ENCODE results near the gene ZNF454. TPM values are rescaled to one million over a fixed set of nuclear protein-coding genes. Genes with fewer than 3 reads are reported as not detected.

ZNF454 gene
- total RNA-seq, 5 donors from 2014 or later (not counting 1 experiment from before 2014, with no cell fraction given) = 0.09 to 0.23 TPM; not detected in 3

DNA sequence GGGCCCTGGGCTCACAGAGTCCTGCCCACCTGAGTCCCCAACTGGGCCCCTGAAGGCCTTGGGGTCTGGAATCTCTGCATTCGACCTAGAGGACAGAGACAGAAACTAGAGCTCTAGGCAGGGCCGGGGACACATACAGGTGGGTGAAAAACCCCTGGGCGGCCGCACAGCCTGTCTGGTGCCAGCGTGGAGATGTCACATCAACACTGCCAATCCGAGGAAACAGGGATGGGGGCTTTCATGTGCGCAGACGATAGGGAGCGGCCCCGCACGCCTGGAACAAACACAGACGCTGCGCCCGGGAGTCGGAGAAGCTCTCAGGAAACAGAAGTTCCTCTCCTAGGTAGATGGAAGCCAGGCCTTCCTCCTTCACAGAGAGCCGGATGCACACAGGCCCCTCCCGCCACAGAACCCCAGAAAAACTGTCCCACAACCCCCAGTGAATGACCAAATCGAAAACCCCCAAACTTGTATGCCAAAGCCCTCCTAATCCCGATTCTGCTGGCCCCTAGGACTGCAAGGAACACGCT is 52.3 kb downstream of the ZNF454 start:
- ATAC-seq (replicated peaks in 1 of 4) = no peak
- H3K36me3 Mint-ChIP-seq = no peaks in the 10 kb centered on the region
- no peak for DNase-seq
- H3K9me3 Mint-ChIP-seq = peaks cover 0 to 9% (median 2%) of the 10 kb centered on the region in 3 donors
- Histone ChIP-seq H3K4me3 (ENCODE audit: control insufficient read depth in 1 of 2, extremely low read depth in 1 of 2, low read length in 1 of 2) (no peak overlapping the region), H3K27ac (ENCODE audit: low read length) (no peak overlapping the region), H3K9me3 (no peaks in the 10 kb centered on the region), H3K36me3 (ENCODE audit: control insufficient read depth in 2 of 2, extremely low read depth in 1 of 2, insufficient read depth in 1 of 2, low read length in 1 of 2) (no peaks in the 10 kb centered on the region), H3K27me3 (replicated peaks in 1 of 2; ENCODE audit: control insufficient read depth in 2 of 2, extremely low read depth in 1 of 2, insufficient read depth in 2 of 2, low read length in 1 of 2) (peaks cover 0 to 53% of the 10 kb centered on the region in 2 experiments), H3K4me1 (ENCODE audit: control insufficient read depth in 1 of 2, extremely low read depth in 1 of 2, insufficient read depth in 2 of 2, low read length in 2 of 2) (no peaks in the 10 kb centered on the region)
- CTCF ChIA-PET = no interaction called here
- POLR2A ChIA-PET = no interaction called here
- peaks cover 34 to 43% of the 10 kb centered on the region in 2 donors for H3K27me3 Mint-ChIP-seq
- peak overlapping the region in 1 of 3 donors; percentile 46 for H3K4me3 Mint-ChIP-seq
- WGBS (ENCODE audit: insufficient coverage) = 12% methylated on average over 17 of the region's 20 CpGs
- H3K27ac Mint-ChIP-seq = no peak overlapping the region
- peaks cover 4 to 6% (median 4%) of the 10 kb centered on the region in 3 donors for H3K4me1 Mint-ChIP-seq

GRCh38 chr5:178993955-178994579 is 53.1 kb downstream of the ZNF454 start:
- H3K27me3 ChIP-seq (replicated peaks in 1 of 2; ENCODE audit: control insufficient read depth in 2 of 2, extremely low read depth in 1 of 2, insufficient read depth in 2 of 2, low read length in 1 of 2) = peaks cover 0 to 54% of the 10 kb centered on the region in 2 experiments
- Mint-ChIP-seq H3K27ac (no peak overlapping the region), H3K9me3 (peaks cover 0 to 9% (median 2%) of the 10 kb centered on the region in 3 donors), H3K4me3 (peak overlapping the region in 1 of 3 donors; percentile 46), H3K4me1 (peaks cover 4 to 6% (median 4%) of the 10 kb centered on the region in 3 donors), H3K36me3 (no peaks in the 10 kb centered on the region), H3K27me3 (peaks cover 34 to 45% of the 10 kb centered on the region in 2 donors)
- H3K9me3 ChIP-seq = no peaks in the 10 kb centered on the region
- no peaks in the 10 kb centered on the region for H3K36me3 ChIP-seq (ENCODE audit: control insufficient read depth in 2 of 2, extremely low read depth in 1 of 2, insufficient read depth in 1 of 2, low read length in 1 of 2)
- DNase-seq = no peak
- 34% methylated on average over 51 of the region's 53 CpGs for WGBS (ENCODE audit: insufficient coverage)
- CTCF ChIA-PET = no interaction called here
- H3K4me1 ChIP-seq (ENCODE audit: control insufficient read depth in 1 of 2, extremely low read depth in 1 of 2, insufficient read depth in 2 of 2, low read length in 2 of 2) = no peaks in the 10 kb centered on the region
- ATAC-seq (replicated peaks in 1 of 4) = no peak
- POLR2A ChIA-PET = no interaction called here
- H3K4me3 ChIP-seq (ENCODE audit: control insufficient read depth in 1 of 2, extremely low read depth in 1 of 2, low read length in 1 of 2) = no peak overlapping the region
- no peak overlapping the region for H3K27ac ChIP-seq (ENCODE audit: low read length)

DNA sequence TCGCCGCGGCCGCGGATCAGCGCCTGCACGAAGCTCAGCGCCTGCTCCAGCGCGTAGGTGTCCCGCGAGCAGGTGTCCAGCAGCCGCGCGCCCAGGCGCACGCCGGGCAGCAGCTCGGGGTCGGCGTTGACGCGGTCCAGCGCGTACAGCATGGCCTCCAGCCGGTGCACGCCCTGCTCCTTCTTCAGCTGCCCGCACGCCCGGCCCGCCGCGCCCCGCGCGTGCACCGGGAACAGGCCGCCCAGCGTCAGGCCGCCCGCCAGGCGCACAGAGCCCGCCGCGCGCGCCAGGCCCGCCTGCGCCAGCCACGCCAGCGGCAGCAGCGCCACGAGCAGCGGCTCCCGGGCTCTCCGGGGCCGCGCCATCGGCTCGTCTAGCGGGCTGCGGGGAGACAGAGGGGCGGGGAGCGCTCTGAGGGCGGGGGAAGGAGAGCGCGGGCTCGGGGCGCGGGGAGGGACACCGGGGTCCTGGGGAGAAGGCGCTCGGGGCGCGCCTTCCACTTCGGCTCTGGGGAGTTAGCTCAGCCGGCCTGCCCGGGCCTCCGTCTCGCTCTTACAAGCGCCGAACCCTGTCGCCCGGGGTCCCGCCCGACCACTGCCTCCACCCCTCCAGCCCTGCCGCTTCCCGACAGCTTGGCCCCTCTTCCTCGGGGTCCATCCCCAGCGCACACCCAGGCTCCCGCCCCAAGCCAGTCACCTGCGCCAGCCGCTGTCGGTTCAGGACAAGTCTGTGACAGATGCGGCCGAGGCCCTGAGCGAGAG is 53.8 kb downstream of the ZNF454 start, which contains the start of gene GRM6:
TSS of gene GRM6 (minus strand) at position 741 of the 761 bp plus-strand sequence. CDS start at position 365, 376 bp downstream.
- Mint-ChIP-seq H3K4me3 (peak within 1 kb of the TSS in 1 of 3 donors; percentile 46), H3K36me3 (no peaks in the 10 kb centered on the region), H3K27ac (no peak within 1 kb of the TSS), H3K27me3 (peaks cover 34 to 45% of the 10 kb centered on the region in 2 donors), H3K9me3 (peaks cover 0 to 4% (median 0%) of the 10 kb centered on the region in 3 donors), H3K4me1 (peaks cover 4 to 6% (median 4%) of the 10 kb centered on the region in 3 donors)
- WGBS (ENCODE audit: insufficient coverage) = 10% methylated on average over 86 of the region's 97 CpGs
- ChIA-PET CTCF (no interaction called here), POLR2A (no interaction called here)
- Histone ChIP-seq H3K27me3 (replicated peaks in 1 of 2; ENCODE audit: control insufficient read depth in 2 of 2, extremely low read depth in 1 of 2, insufficient read depth in 2 of 2, low read length in 1 of 2) (peaks cover 0 to 54% of the 10 kb centered on the region in 2 experiments), H3K36me3 (ENCODE audit: control insufficient read depth in 2 of 2, extremely low read depth in 1 of 2, insufficient read depth in 1 of 2, low read length in 1 of 2) (no peaks in the 10 kb centered on the region), H3K27ac (ENCODE audit: low read length) (no peak within 1 kb of the TSS), H3K4me1 (ENCODE audit: control insufficient read depth in 1 of 2, extremely low read depth in 1 of 2, insufficient read depth in 2 of 2, low read length in 2 of 2) (no peaks in the 10 kb centered on the region), H3K9me3 (no peaks in the 10 kb centered on the region), H3K4me3 (ENCODE audit: control insufficient read depth in 1 of 2, extremely low read depth in 1 of 2, low read length in 1 of 2) (no peak within 1 kb of the TSS)
- ATAC-seq (replicated peaks in 1 of 4) (no peak), DNase-seq (no peak)

DNA sequence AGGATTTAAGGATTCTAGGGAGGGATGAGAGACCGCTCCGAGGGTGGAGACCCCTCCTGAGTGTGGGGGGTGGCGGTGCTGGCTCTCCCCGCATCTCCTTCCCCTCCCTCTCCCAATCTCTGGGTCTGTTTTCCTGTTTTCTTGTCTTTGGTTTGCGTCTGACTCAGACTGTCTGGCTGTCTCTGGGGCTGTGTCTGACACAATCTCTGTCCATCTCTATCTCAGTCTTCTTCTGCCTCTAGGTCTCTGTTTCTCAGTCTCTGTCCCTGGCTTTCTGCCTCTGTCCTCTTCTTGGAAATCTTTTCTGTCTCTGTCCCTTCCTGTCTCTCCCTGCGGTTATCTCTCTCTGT is 54.3 kb downstream of the ZNF454 start:
- peak overlapping the region in 1 of 3 donors; percentile 14 for H3K4me3 Mint-ChIP-seq
- ChIA-PET CTCF (no interaction called here), POLR2A (no interaction called here)
- peaks cover 0 to 2% (median 0%) of the 10 kb centered on the region in 3 donors for H3K9me3 Mint-ChIP-seq
- H3K4me1 Mint-ChIP-seq = peaks cover 4 to 6% (median 4%) of the 10 kb centered on the region in 3 donors
- H3K36me3 ChIP-seq (ENCODE audit: control insufficient read depth in 2 of 2, extremely low read depth in 1 of 2, insufficient read depth in 1 of 2, low read length in 1 of 2) = no peaks in the 10 kb centered on the region
- H3K9me3 ChIP-seq = no peaks in the 10 kb centered on the region
- peaks cover 36 to 44% of the 10 kb centered on the region in 2 donors for H3K27me3 Mint-ChIP-seq
- peaks cover 0 to 54% of the 10 kb centered on the region in 2 experiments for H3K27me3 ChIP-seq (replicated peaks in 1 of 2; ENCODE audit: control insufficient read depth in 2 of 2, extremely low read depth in 1 of 2, insufficient read depth in 2 of 2, low read length in 1 of 2)
- no peak overlapping the region for H3K27ac Mint-ChIP-seq
- no peaks in the 10 kb centered on the region for H3K36me3 Mint-ChIP-seq
- DNase-seq = no peak
- no peaks in the 10 kb centered on the region for H3K4me1 ChIP-seq (ENCODE audit: control insufficient read depth in 1 of 2, extremely low read depth in 1 of 2, insufficient read depth in 2 of 2, low read length in 2 of 2)
- no peak for ATAC-seq (replicated peaks in 1 of 4)
- no peak overlapping the region for H3K4me3 ChIP-seq (ENCODE audit: control insufficient read depth in 1 of 2, extremely low read depth in 1 of 2, low read length in 1 of 2)
- 8% methylated on average over 3 of the region's 6 CpGs for WGBS (ENCODE audit: insufficient coverage)
- H3K27ac ChIP-seq (ENCODE audit: low read length) = no peak overlapping the region

- Histone ChIP-seq H3K9me3 (no peaks in the 10 kb centered on the region), H3K27ac (ENCODE audit: low read length) (no peak overlapping the region), H3K27me3 (replicated peaks in 1 of 2; ENCODE audit: control insufficient read depth in 2 of 2, extremely low read depth in 1 of 2, insufficient read depth in 2 of 2, low read length in 1 of 2) (peaks cover 0 to 48% of the 10 kb centered on the region in 2 experiments), H3K4me3 (ENCODE audit: control insufficient read depth in 1 of 2, extremely low read depth in 1 of 2, low read length in 1 of 2) (no peak overlapping the region), H3K4me1 (ENCODE audit: control insufficient read depth in 1 of 2, extremely low read depth in 1 of 2, insufficient read depth in 2 of 2, low read length in 2 of 2) (no peaks in the 10 kb centered on the region), H3K36me3 (ENCODE audit: control insufficient read depth in 2 of 2, extremely low read depth in 1 of 2, insufficient read depth in 1 of 2, low read length in 1 of 2) (no peaks in the 10 kb centered on the region)
- peaks cover 4 to 6% (median 4%) of the 10 kb centered on the region in 3 donors for H3K4me1 Mint-ChIP-seq
- no peak overlapping the region for H3K4me3 Mint-ChIP-seq
- ChIA-PET CTCF (no interaction called here), POLR2A (no interaction called here)
- H3K27me3 Mint-ChIP-seq = peaks cover 38 to 44% of the 10 kb centered on the region in 2 donors
- DNase-seq (no peak), ATAC-seq (replicated peaks in 1 of 4) (no peak)
- H3K9me3 Mint-ChIP-seq = peaks cover 0 to 3% (median 0%) of the 10 kb centered on the region in 3 donors
- WGBS (ENCODE audit: insufficient coverage) = 70% methylated on average over 7 of the region's 11 CpGs
- H3K27ac Mint-ChIP-seq = no peak overlapping the region
- no peaks in the 10 kb centered on the region for H3K36me3 Mint-ChIP-seq
Measured at GRCh38 chr5:178996156-178996555, 55.2 kb downstream of the ZNF454 start.

DNA sequence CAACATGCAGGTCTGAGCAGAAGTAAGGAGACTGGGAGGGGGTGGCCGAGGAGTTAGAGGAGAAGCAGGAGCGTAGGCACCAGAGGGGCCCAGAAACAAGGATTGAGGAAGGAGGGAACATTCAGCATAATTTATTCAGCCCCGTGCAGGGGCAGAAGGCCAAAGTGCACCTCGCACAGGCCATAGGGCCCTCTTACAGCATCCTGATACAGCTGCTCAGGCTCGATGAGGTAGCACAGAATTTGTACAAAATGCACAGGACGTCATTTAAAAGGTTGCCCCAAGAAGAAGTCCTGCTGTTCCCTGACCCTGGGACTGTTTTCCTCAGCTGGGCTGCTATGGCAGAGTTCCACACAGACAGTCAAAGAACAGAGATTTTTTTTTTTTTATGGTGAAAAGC is 56.2 kb downstream of the ZNF454 start:
- Histone ChIP-seq H3K27ac (ENCODE audit: low read length) (no peak overlapping the region), H3K4me3 (ENCODE audit: control insufficient read depth in 1 of 2, extremely low read depth in 1 of 2, low read length in 1 of 2) (no peak overlapping the region), H3K9me3 (no peaks in the 10 kb centered on the region), H3K36me3 (ENCODE audit: control insufficient read depth in 2 of 2, extremely low read depth in 1 of 2, insufficient read depth in 1 of 2, low read length in 1 of 2) (no peaks in the 10 kb centered on the region), H3K27me3 (replicated peaks in 1 of 2; ENCODE audit: control insufficient read depth in 2 of 2, extremely low read depth in 1 of 2, insufficient read depth in 2 of 2, low read length in 1 of 2) (peaks cover 0 to 42% of the 10 kb centered on the region in 2 experiments), H3K4me1 (ENCODE audit: control insufficient read depth in 1 of 2, extremely low read depth in 1 of 2, insufficient read depth in 2 of 2, low read length in 2 of 2) (no peaks in the 10 kb centered on the region)
- Mint-ChIP-seq H3K27ac (no peak overlapping the region), H3K4me3 (no peak overlapping the region), H3K36me3 (no peaks in the 10 kb centered on the region), H3K4me1 (peaks cover 4 to 6% (median 4%) of the 10 kb centered on the region in 3 donors), H3K27me3 (peaks cover 37 to 42% of the 10 kb centered on the region in 2 donors), H3K9me3 (peaks cover 0 to 7% (median 2%) of the 10 kb centered on the region in 3 donors)
- CTCF ChIA-PET = no interaction called here
- 71% methylated on average over 4 of the region's 6 CpGs for WGBS (ENCODE audit: insufficient coverage)
- DNase-seq = no peak
- POLR2A ChIA-PET = no interaction called here
- ATAC-seq (replicated peaks in 1 of 4) = no peak
